Measurements from ENCODE around the gene SOCS4. TPM values are rescaled to one million over a fixed set of nuclear protein-coding genes. Genes with fewer than 3 reads are reported as not detected.

The SOCS4 gene
- total and polyA plus RNA-seq, 2 of the 13 experiments (the other 11 are each of a cell fraction or from before 2014, with no cell fraction given), result 4.0 to 10.0 TPM

- no peak for ATAC-seq
- H3K9me3 ChIP-seq (ENCODE audit: low read length), result no peaks in the 10 kb centered on the region
- 97% methylated on average over 5 of the region's 5 CpGs for WGBS (ENCODE audit: low lambda C conversion rate)
- FAIRE-seq, result no peak
- H3K79me2 ChIP-seq (ENCODE audit: insufficient read depth, low read length), result peaks cover 83% of the 10 kb centered on the region
- POLR2A ChIA-PET, result no interaction called here
- H3K9ac ChIP-seq (ENCODE audit: insufficient read depth, low read depth, low read length), result no peak overlapping the region
- H4K20me1 ChIP-seq (ENCODE audit: insufficient read depth, low read length), result peaks cover 30% of the 10 kb centered on the region
- no peak overlapping the region for H3K27ac ChIP-seq (ENCODE audit: extremely low read length, insufficient read depth, low read length)
- intact Hi-C loops (cut with micrococcal nuclease; ENCODE audit: unreplicated experiment), result no loop called here
- BruUV-seq (replicated peaks), result no TSS peak
- no peak overlapping the region for H3K4me3 ChIP-seq (replicated peaks in 1 of 3; ENCODE audit: insufficient read depth in 1 of 3, low read depth in 2 of 3, low read length in 3 of 3)
- no peak for DNase-seq (ENCODE audit: low spot score)
- TF ChIP-seq FOXP4 (CRISPR knock-in tag; IDR thresholded peaks at IDR 0.05) (no peak), TEF (CRISPR knock-in tag; IDR thresholded peaks at IDR 0.05) (no peak), MYNN (CRISPR knock-in tag; IDR thresholded peaks at IDR 0.05; ENCODE audit: low read depth) (no peak), ZNF746 (CRISPR knock-in tag; IDR thresholded peaks at IDR 0.05) (no peak), ZBTB49 (CRISPR knock-in tag; IDR thresholded peaks at IDR 0.05; ENCODE audit: borderline replicate concordance) (no peak)
- peaks cover 55% of the 10 kb centered on the region for H3K4me1 ChIP-seq (ENCODE audit: insufficient read depth, low read length)
- H3K4me2 ChIP-seq (ENCODE audit: low read depth, low read length), result no peak overlapping the region
- CTCF ChIA-PET (ENCODE audit: low intra/inter-chr PET ratio, low total read pairs), result no interaction called here
- H2AFZ ChIP-seq (ENCODE audit: low read length), result no peak overlapping the region
- peaks cover 5 to 17% of the 10 kb centered on the region in 2 experiments for H3K36me3 ChIP-seq (replicated peaks in 1 of 2; ENCODE audit: control insufficient read depth in 1 of 2, insufficient read depth in 2 of 2, low read length in 2 of 2)
- no peaks in the 10 kb centered on the region for H3K27me3 ChIP-seq (ENCODE audit: control insufficient read depth in 1 of 2, insufficient read depth in 2 of 2, low read length in 2 of 2)
- in situ Hi-C loops (cut with HindIII; ENCODE audit: extremely low pct_ligation_motif_present, low pct_unique_long_range_greater_than_20kb), result no loop called here
These were observed 30.9 kb downstream of the SOCS4 start for GRCh38 chr14:55057919-55058318.
